Muscle of leg (tissue), 11 donors: ENCODE results near the gene ZNF804B. TPM values are rescaled to one million over a fixed set of nuclear protein-coding genes. Genes with fewer than 3 reads are reported as not detected.

Experiments used
- DNase-seq: peaks from one replicate; pipeline ENCODE4 v3.0.0; 2013
- H3K27ac ChIP-seq: one replicate; pipeline ENCODE4 v1.5.1; 2013; ENCODE audit warnings: mild to moderate bottlenecking, low read length, control low read depth
- H3K27me3 ChIP-seq: one replicate; pipeline ENCODE4 v1.6.1; 2013; ENCODE audit warnings: low read length; ENCODE audit not compliant: control insufficient read depth, insufficient read depth
- H3K36me3 ChIP-seq: one replicate; pipeline ENCODE4 v1.6.1; 2013; ENCODE audit warnings: low read length; ENCODE audit not compliant: control insufficient read depth, insufficient read depth
- H3K4me1 ChIP-seq: one replicate; pipeline ENCODE4 v1.6.1; 2013; ENCODE audit warnings: low read length; ENCODE audit not compliant: control insufficient read depth, insufficient read depth
- H3K4me3 ChIP-seq: one replicate; pipeline ENCODE4 v1.5.1; 2013; ENCODE audit warnings: low read length, control low read depth
- H3K9me3 ChIP-seq: replicated peaks from 2 replicates; pipeline ENCODE4 v1.6.1; 2013; ENCODE audit warnings: low read depth, low read length; ENCODE audit not compliant: control insufficient read depth
- WGBS: methylation state at CpG from one replicate; pipeline ENCODE4 v1.1.5; 2013; ENCODE audit warnings: missing lambda C conversion rate; ENCODE audit not compliant: insufficient coverage; 5-methylcytosine and 5-hydroxymethylcytosine counted together
- polyA plus RNA-seq, 8 donors: library from polyadenylated mRNA; unstranded; fragments of 120-200 nt; gene quantifications; one replicate each; pipeline versions ENCODE4 v1.2.1 to v1.2.3, GENCODE V29; 2013; ENCODE audit warnings: inconsistent platforms in 1 of 8, low replicate concordance in 1 of 8; ENCODE audit not compliant: insufficient read length in 8 of 8, insufficient read depth in 1 of 8
- total RNA-seq: library from RNA; stranded (reverse); fragments of 120-200 nt; gene quantifications from one replicate; pipeline ENCODE4 v1.2.4, GENCODE V29; 2013

ZNF804B gene
- total and polyA plus RNA-seq, 9 donors = under 0.01 to 0.05 TPM; not detected in 7

DNA sequence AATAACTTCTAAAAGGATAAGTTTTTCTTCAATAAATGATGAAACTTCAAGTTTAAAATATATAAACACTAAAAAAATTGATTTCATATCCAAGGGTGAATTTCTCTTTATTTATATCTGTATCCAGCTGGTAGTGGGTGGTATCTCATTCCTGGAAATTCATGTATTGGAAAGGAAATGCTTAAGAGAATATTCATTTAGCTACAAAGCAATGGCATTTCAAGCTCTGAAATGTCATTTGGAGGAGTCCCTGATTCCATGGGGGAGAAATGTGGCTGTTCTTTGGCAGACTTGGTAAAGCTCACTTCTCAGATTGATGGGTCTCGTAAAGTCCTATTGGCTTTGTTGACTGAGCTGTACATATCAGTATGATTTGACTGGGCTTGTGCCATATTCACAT is 192.3 kb downstream of the ZNF804B start:
- no CpG with 5 or more reads among the region's 1 CpG for WGBS
- Histone ChIP-seq H3K4me1 (no peaks in the 10 kb centered on the region), H3K27me3 (no peaks in the 10 kb centered on the region), H3K9me3 (no peaks in the 10 kb centered on the region), H3K4me3 (no peak overlapping the region), H3K36me3 (no peaks in the 10 kb centered on the region), H3K27ac (no peak overlapping the region)
- DNase-seq = no peak

DNA sequence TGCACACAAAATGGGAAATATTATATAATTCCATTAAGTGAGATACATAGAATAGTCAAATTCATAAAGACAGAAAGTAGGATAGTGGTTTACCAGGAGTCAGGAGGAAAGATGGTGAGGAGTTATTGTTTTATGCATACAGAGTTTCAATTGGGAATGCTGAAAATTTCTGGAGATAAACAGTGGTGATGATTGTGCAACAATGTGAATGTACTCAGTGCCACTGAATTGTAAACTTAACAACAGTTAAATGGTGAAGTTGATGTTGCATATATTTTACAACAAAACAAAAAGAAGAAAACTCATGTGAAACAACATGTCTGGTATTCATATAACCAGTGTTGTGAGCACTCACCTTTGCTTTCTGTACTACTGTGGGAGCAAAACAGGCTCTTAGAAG is 204.9 kb downstream of the ZNF804B start:
- H3K9me3 ChIP-seq = no peaks in the 10 kb centered on the region
- H3K36me3 ChIP-seq = no peaks in the 10 kb centered on the region
- no peak for DNase-seq
- H3K27me3 ChIP-seq = no peaks in the 10 kb centered on the region
- no peak overlapping the region for H3K4me3 ChIP-seq
- no peaks in the 10 kb centered on the region for H3K4me1 ChIP-seq
- no peak overlapping the region for H3K27ac ChIP-seq

DNA sequence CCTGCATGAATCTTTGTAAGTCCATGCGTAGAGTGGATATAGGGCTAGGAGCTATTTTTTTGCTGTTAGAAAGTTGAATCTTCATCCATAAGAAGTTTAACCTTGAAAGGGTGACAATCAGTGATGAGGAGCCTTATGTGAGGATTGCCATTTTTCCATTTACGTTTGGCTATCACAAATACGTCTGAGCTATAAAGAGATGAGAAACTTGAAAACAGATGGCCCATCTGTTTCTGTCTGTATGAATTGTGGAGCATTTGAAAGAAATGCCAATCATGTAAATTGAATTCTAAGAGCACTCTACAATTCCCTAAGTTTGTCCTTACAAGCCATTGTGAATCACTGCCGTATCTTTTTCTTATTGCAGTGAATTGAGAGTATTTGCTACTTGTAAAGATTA is 205.9 kb downstream of the ZNF804B start:
- Histone ChIP-seq H3K36me3 (no peaks in the 10 kb centered on the region), H3K27ac (no peak overlapping the region), H3K4me1 (no peaks in the 10 kb centered on the region), H3K27me3 (no peaks in the 10 kb centered on the region), H3K9me3 (no peaks in the 10 kb centered on the region), H3K4me3 (no peak overlapping the region)
- no peak for DNase-seq
- no CpG with 5 or more reads among the region's 4 CpGs for WGBS

DNA sequence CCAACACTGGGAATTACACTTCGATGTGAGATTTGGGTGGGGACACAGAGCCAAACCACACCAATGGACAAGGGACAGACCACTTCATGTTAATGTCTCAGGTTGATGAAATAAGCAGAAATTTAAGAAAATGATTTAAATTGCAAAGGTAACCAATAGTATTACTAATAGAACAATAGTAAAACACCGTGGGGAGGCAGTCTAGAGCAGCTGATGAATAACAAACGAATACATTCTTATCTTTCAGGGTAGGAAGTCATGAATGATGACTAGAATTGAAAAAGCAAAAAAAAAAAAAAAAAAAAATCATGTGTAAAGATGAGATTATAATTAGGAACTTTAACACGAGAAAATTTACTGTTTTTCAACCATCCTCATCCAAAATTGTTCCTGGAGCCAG is 207.9 kb downstream of the ZNF804B start:
- Histone ChIP-seq H3K9me3 (no peaks in the 10 kb centered on the region), H3K36me3 (no peaks in the 10 kb centered on the region), H3K27ac (no peak overlapping the region), H3K4me3 (no peak overlapping the region), H3K27me3 (no peaks in the 10 kb centered on the region), H3K4me1 (no peaks in the 10 kb centered on the region)
- no CpG with 5 or more reads among the region's 4 CpGs for WGBS
- no peak for DNase-seq

DNA sequence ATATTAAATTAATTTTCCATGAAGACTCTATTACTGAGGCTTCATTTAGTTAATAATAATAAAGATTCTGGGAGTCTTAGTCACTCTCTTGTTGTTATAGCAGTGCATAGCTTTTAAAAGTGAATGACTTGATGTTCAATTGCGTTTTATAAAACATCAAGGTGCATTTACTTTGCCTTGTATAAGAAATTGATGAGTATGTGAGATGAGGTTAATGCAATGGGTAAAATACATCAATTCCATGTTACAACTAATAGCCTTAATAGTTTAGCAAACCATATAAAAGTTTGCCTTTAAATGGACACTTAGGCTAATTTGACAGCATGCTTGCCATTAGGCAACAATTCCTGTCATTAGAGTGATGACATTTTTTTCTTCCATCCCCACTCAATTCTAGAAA is 209.7 kb downstream of the ZNF804B start:
- Histone ChIP-seq H3K36me3 (no peaks in the 10 kb centered on the region), H3K4me3 (no peak overlapping the region), H3K27ac (no peak overlapping the region), H3K9me3 (no peaks in the 10 kb centered on the region), H3K4me1 (no peaks in the 10 kb centered on the region), H3K27me3 (no peaks in the 10 kb centered on the region)
- no CpG with 5 or more reads among the region's 1 CpG for WGBS
- no peak for DNase-seq

DNA sequence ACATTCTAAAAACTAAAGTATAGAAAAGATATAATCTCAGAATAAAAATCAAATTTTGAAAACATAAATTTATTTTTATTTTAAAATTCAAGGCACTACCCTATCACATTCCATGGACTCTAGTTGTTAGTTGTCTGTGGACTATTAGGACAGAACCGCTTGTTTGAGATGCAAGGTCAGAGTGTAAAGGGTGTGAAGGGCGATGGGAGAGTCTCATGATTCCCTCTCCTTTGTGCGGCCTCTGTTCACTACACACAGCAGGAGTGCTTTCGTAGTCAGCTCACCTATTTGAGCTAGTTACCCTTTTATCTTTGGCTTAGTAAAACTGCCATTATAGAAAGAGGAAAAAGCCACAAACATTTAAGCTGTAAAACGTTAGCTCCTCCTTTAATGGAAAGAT is 225.8 kb downstream of the ZNF804B start:
- Histone ChIP-seq H3K36me3 (no peaks in the 10 kb centered on the region), H3K27me3 (no peaks in the 10 kb centered on the region), H3K27ac (no peak overlapping the region), H3K9me3 (no peaks in the 10 kb centered on the region), H3K4me3 (no peak overlapping the region), H3K4me1 (no peaks in the 10 kb centered on the region)
- WGBS = no CpG with 5 or more reads among the region's 5 CpGs
- DNase-seq = no peak

DNA sequence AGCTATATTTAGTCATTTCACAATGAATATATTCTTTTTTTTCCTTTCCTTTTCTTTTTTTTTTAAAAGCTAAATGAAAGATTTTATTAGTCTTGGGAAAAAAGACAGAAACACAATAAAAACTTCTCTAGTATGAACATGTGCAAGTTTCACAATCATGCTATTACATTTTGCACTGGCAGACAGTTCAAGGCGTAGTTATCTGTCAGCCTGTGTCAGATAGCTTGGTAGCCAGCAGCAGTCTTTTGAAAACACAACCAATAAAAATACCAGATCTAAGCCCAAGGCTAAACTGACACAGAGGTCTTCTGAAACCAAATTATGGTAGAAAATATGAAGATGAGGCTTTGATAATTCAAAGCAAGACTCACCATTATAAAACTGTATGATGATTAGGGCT is 241.8 kb downstream of the ZNF804B start:
- Histone ChIP-seq H3K4me3 (no peak overlapping the region), H3K4me1 (no peaks in the 10 kb centered on the region), H3K27ac (no peak overlapping the region), H3K27me3 (no peaks in the 10 kb centered on the region), H3K9me3 (no peaks in the 10 kb centered on the region), H3K36me3 (no peaks in the 10 kb centered on the region)
- WGBS = 67% methylated on average over 1 of the region's 1 CpG
- peak; percentile 15 for DNase-seq

DNA sequence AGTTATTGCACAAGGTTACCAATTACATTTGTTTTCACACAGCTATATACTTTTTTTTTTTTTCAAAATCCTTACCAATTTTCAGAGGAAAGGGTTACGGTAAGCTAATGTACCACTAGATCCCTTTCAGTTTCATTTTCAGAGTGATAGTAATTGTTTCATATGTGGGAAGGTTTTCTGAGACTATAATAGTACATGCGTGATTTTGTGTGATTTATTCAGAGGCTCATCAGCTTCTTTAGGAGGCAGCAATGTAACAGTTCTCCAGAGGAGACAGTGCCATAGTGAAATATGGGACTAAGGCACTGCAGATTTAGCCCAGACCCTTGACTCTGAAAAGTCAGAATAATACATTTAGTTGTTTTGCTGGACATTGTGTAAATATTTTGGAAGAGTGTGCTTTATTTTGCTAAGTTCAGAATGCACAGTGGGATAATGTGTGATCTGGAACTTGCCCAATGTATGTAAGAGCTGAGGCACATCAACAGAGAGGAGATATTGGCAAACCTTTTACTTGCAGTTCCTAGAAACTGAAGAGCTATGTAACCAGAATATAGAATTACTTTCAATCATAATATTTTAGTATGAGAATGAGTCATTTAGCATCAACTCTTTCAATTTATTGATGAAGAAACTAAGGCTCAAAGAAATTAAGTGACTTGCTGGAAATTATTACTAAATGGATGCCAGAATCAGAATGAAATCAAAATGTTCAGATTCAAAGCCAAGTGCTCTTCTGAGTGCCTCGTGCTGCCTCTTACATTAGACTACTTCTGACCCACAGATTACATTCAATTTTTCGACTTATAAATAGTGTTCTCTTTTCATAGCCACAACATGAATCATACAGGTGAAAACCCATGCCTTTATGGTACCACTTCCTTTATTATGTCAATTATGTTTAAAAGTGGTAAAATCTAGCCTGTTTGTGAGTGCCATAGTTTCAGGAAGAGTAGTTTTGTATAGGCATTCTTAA is 243.8 kb downstream of the ZNF804B start:
- H3K4me3 ChIP-seq = no peak overlapping the region
- no peaks in the 10 kb centered on the region for H3K36me3 ChIP-seq
- no peak overlapping the region for H3K27ac ChIP-seq
- H3K9me3 ChIP-seq = no peaks in the 10 kb centered on the region
- peak; percentile 75 for DNase-seq
- no CpG with 5 or more reads among the region's 4 CpGs for WGBS
- no peaks in the 10 kb centered on the region for H3K27me3 ChIP-seq
- no peaks in the 10 kb centered on the region for H3K4me1 ChIP-seq

DNA sequence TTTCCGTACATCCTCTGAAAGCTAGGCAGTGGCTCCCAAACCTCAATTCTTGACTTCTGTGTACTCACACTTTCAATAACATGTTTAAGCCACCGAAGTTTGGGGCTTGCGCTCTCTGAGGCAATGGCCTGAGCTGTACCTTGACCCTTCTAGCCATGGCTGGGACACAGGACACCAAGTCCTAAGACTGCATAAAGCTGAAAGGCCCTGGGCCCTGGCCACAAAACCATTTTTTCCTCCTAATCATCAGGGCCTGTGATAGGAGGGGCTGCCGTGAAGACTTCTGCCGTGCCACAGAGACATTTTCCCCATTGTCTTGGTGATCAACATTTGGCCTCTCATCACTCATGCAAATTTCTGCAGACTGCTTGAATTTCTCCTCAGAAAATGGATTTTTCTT is 252.5 kb downstream of the ZNF804B start:
- 96% methylated on average over 5 of the region's 5 CpGs for WGBS
- Histone ChIP-seq H3K27me3 (no peaks in the 10 kb centered on the region), H3K4me1 (no peaks in the 10 kb centered on the region), H3K4me3 (no peak overlapping the region), H3K9me3 (peaks cover 5% of the 10 kb centered on the region), H3K27ac (no peak overlapping the region), H3K36me3 (no peaks in the 10 kb centered on the region)
- no peak for DNase-seq

DNA sequence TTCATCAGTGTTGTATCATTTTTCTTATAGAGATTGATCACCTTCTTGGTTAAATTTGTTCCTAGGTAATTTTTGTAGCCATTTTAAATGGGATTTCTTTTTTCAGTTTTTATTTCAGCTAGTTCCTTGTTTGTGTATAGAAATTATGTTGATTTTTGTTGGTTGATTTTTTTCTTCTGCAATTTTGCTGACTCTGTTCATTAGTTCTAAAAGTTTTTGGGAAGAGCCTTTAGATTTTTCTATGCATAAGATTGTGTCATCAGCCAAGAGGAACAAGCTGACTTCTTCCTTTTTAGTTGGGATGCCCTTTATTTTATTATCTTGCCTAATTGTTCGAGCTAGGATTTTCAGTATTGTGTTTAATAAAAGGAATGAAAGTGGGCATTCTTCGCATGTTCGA is 258.2 kb downstream of the ZNF804B start:
- no CpG with 5 or more reads among the region's 3 CpGs for WGBS
- no peak overlapping the region for H3K4me3 ChIP-seq
- H3K9me3 ChIP-seq = peaks cover 2% of the 10 kb centered on the region
- DNase-seq = no peak
- H3K4me1 ChIP-seq = no peaks in the 10 kb centered on the region
- H3K36me3 ChIP-seq = no peaks in the 10 kb centered on the region
- no peaks in the 10 kb centered on the region for H3K27me3 ChIP-seq
- H3K27ac ChIP-seq = no peak overlapping the region
